A673 (cell line): ENCODE results near the gene JARID2.

Experiments used
- CTCF ChIP-seq: fragments of 300-800, 200-600 bp; sonication (generic); conservative IDR thresholded peaks from 2 replicates; pipeline ENCODE4 v1.5.1; 2017; ENCODE audit warnings: low read depth, mild to moderate bottlenecking, antibody characterized with exemption, low read length, moderate library complexity, mixed read lengths
- EZH2 ChIP-seq: fragments of 200-600 bp; sonication (generic); IDR thresholded peaks from 2 replicates; pipeline ENCODE4 v1.6.1; 2017; ENCODE audit warnings: borderline replicate concordance, low read depth, mild to moderate bottlenecking, mixed read lengths, antibody characterized with exemption, low read length; ENCODE audit not compliant: poor library complexity, severe bottlenecking

DNA sequence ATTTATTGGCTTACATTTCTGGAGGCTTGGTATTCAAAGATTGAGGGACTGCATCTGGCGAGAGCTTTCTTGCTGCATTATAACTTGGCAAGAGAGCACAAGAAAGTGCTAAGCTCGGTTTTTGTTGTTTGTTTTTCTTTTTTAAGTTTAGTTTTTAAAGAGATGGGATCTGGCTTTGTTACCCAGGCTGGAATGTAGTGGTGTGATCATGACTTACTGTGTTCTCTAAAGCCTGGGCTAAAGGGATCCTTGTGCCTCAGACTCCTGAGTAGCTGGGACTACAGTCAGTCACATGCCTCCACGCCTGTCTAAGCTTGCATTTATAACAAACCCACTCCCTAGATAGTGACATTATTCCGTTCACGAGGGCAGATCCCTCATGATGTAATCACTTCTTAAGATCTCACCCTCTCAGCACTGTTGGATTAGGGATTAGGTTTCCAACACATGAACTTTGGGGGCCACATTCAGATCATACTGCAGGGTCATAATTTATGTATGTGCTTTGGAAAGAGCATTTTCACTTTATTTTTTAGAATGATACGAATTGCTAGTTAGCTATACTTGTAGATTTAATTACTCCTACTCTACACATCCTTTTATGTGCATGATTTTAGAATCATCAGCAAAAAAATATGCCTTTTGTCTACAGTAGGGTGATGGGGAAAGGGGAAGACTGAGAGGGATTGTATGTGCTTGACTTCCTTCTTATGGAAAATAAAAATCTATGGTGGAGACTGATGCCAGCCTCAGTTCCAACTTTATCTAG lies 167.8 kb downstream of the JARID2 start:
- TF ChIP-seq CTCF (no peak), EZH2 (no peak)
